IMR-90 (cell line): Measurements from ENCODE around the gene CFDP1. TPM values are rescaled to one million over a fixed set of nuclear protein-coding genes. Genes with fewer than 3 reads are reported as not detected.

Experiments
- ATAC-seq: fragments of 200-7000 bp; cut with Tn5 transposase; 2 replicates; pipeline ENCODE4 v1.9.1; 2020; ENCODE audit warnings: low read depth, mild to moderate bottlenecking, moderate library complexity
- BruUV-seq: library from RNA; stranded (reverse); fragments of 400-500 nt; replicated peaks from 2 replicates; lab custom pipeline; 2021; lab: Mats Ljungman, UMichigan
- CTCF ChIA-PET: fragments of 300-600 bp; formaldehyde crosslinking; extraction: SDS; loops from one replicate; lab custom pipeline; 2021; ENCODE audit warnings: antibody characterized with exemption; lab: Yijun Ruan, JAX
- POLR2A ChIA-PET: fragments of 300-600 bp; sonication (Branson Sonifier 250); formaldehyde crosslinking; loops from one replicate; lab custom pipeline; 2022; ENCODE audit warnings: antibody characterized with exemption; ENCODE audit not compliant: unreplicated experiment; lab: Charles Lee
- DNase-seq: peaks from one replicate; pipeline ENCODE4 v3.0.0; 2013
- H2AFZ ChIP-seq: replicated peaks from 2 replicates; pipeline ENCODE3; 2013; ENCODE audit warnings: low read length, mild to moderate bottlenecking; ENCODE audit not compliant: poor library complexity
- H2AK5ac ChIP-seq: 2 replicates; pipeline ENCODE4 v1.6.1; 2013; ENCODE audit warnings: low read depth, low read length, inconsistent platforms
- H2AK9ac ChIP-seq: replicated peaks from 2 replicates; pipeline ENCODE3; 2013; ENCODE audit warnings: mild to moderate bottlenecking, low read depth, low read length, moderate library complexity; ENCODE audit not compliant: poor library complexity
- H2BK120ac ChIP-seq: 2 replicates; pipeline ENCODE4 v1.6.1; 2013; ENCODE audit warnings: low read depth, low read length, inconsistent platforms
- H2BK15ac ChIP-seq: 3 replicates; pipeline ENCODE4 v1.6.1; 2013; ENCODE audit warnings: low read depth, low read length, inconsistent platforms
- H2BK20ac ChIP-seq: 2 replicates; pipeline ENCODE4 v1.6.1; 2013; ENCODE audit warnings: low read depth, mild to moderate bottlenecking, inconsistent platforms, low read length, moderate library complexity
- H2BK5ac ChIP-seq: 2 replicates; pipeline ENCODE4 v1.6.1; 2013; ENCODE audit warnings: mild to moderate bottlenecking, low read depth, low read length, inconsistent platforms; ENCODE audit not compliant: poor library complexity, severe bottlenecking
- H3K14ac ChIP-seq: replicated peaks from 2 replicates; pipeline ENCODE4 v1.6.1; 2013; ENCODE audit warnings: low read depth, low read length, inconsistent platforms
- H3K18ac ChIP-seq: 2 replicates; pipeline ENCODE4 v1.6.1; 2013; ENCODE audit warnings: low read depth, low read length, control low read depth
- H3K23ac ChIP-seq: 2 replicates; pipeline ENCODE4 v1.6.1; 2013; ENCODE audit warnings: low read depth, low read length, inconsistent platforms
- H3K27ac ChIP-seq: 2 replicates; pipeline ENCODE4 v1.5.1; 2013; ENCODE audit warnings: mild to moderate bottlenecking, control low read depth, low read length; ENCODE audit not compliant: insufficient read depth
- H3K27me3 ChIP-seq: 2 replicates; pipeline ENCODE4 v1.6.1; 2013; ENCODE audit warnings: low read length; ENCODE audit not compliant: control insufficient read depth, insufficient read depth
- H3K36me3 ChIP-seq: 2 replicates; pipeline ENCODE4 v1.6.1; 2013; ENCODE audit warnings: low read length, mixed read lengths; ENCODE audit not compliant: control insufficient read depth, insufficient read depth
- H3K4ac ChIP-seq: 2 replicates; pipeline ENCODE4 v1.6.1; 2013; ENCODE audit warnings: low read depth, low read length, inconsistent platforms
- H3K4me1 ChIP-seq: 2 replicates; pipeline ENCODE4 v1.6.1; 2013; ENCODE audit warnings: low read length, mixed read lengths; ENCODE audit not compliant: control insufficient read depth, insufficient read depth
- H3K4me2 ChIP-seq: 2 replicates; pipeline ENCODE4 v1.6.1; 2013; ENCODE audit warnings: low read depth, mild to moderate bottlenecking, control low read depth, low read length, moderate library complexity
- H3K4me3 ChIP-seq: 2 replicates; pipeline ENCODE4 v1.5.1; 2013; ENCODE audit warnings: low read depth, mild to moderate bottlenecking, control low read depth, low read length, moderate library complexity; ENCODE audit not compliant: insufficient read depth
- H3K56ac ChIP-seq: 2 replicates; pipeline ENCODE4 v1.6.1; 2013; ENCODE audit warnings: low read length, inconsistent platforms; ENCODE audit not compliant: insufficient read depth; ENCODE audit errors: extremely low read depth
- H3K79me1 ChIP-seq, 2 experiments: 2 replicates each; pipeline ENCODE4 v1.6.1; 2013; ENCODE audit warnings: low read length in 2 of 2, inconsistent platforms in 1 of 2, low read depth in 1 of 2
- H3K9ac ChIP-seq: 2 replicates; pipeline ENCODE4 v1.6.1; 2013; ENCODE audit warnings: low read depth, low read length, control low read depth
- H3K9me1 ChIP-seq: 2 replicates; pipeline ENCODE4 v1.6.1; 2013; ENCODE audit warnings: low read length, inconsistent platforms; ENCODE audit not compliant: insufficient read depth
- H3K9me3 ChIP-seq: 2 replicates; pipeline ENCODE4 v1.6.1; 2013; ENCODE audit warnings: low read length; ENCODE audit not compliant: control insufficient read depth, insufficient read depth
- H4K20me1 ChIP-seq: 2 replicates; pipeline ENCODE4 v1.6.1; 2013; ENCODE audit warnings: low read length, inconsistent platforms; ENCODE audit not compliant: insufficient read depth
- H4K5ac ChIP-seq: 2 replicates; pipeline ENCODE4 v1.6.1; 2013; ENCODE audit warnings: mild to moderate bottlenecking, low read depth, low read length, control low read depth
- H4K8ac ChIP-seq, 2 experiments: 2 replicates each; pipeline ENCODE4 v1.6.1; 2013; ENCODE audit warnings: low read depth in 2 of 2, low read length in 2 of 2, control low read depth in 1 of 2, inconsistent platforms in 1 of 2
- H4K91ac ChIP-seq: 2 replicates; pipeline ENCODE4 v1.6.1; 2013; ENCODE audit warnings: low read depth, low read length, inconsistent platforms; ENCODE audit not compliant: insufficient read depth
- BHLHE40 ChIP-seq: fragments of 150-350 bp; IDR thresholded peaks from 2 replicates; pipeline ENCODE4 v1.6.1; 2016; ENCODE audit warnings: mild to moderate bottlenecking, low read depth, low read length
- CEBPB ChIP-seq: IDR thresholded peaks from 2 replicates; pipeline ENCODE4 v1.6.1; 2012; ENCODE audit warnings: low read depth, low read length, improper control_type of control experiment
- CHD1 ChIP-seq: IDR thresholded peaks from 2 replicates; pipeline ENCODE4 v1.6.1; 2012; ENCODE audit warnings: low read depth, low read length, improper control_type of control experiment
- CTCF ChIP-seq: conservative IDR thresholded peaks from 2 replicates; pipeline ENCODE4 v1.5.1; 2012; ENCODE audit warnings: mild to moderate bottlenecking, low read depth, low read length, improper control_type of control experiment
- ELK1 ChIP-seq: fragments of 150-350 bp; IDR thresholded peaks from 2 replicates; pipeline ENCODE4 v1.6.1; 2016; ENCODE audit warnings: low read depth, mild to moderate bottlenecking, low read length, moderate library complexity, borderline replicate concordance
- MAFK ChIP-seq: IDR thresholded peaks from 2 replicates; pipeline ENCODE4 v1.6.1; 2012; ENCODE audit warnings: low read depth, low read length, improper control_type of control experiment
- MAZ ChIP-seq: IDR thresholded peaks from 2 replicates; pipeline ENCODE4 v1.6.1; 2012; ENCODE audit warnings: low read depth, mild to moderate bottlenecking, low read length, improper control_type of control experiment, moderate library complexity, borderline replicate concordance
- MXI1 ChIP-seq: IDR thresholded peaks from 2 replicates; pipeline ENCODE4 v1.6.1; 2012; ENCODE audit warnings: low read depth, mild to moderate bottlenecking, low read length, moderate library complexity, borderline replicate concordance
- NFE2L2 ChIP-seq: fragments of 150-350 bp; IDR thresholded peaks from 2 replicates; pipeline ENCODE4 v1.6.1; 2016; ENCODE audit warnings: low read depth, mild to moderate bottlenecking, low read length
- POLR2A ChIP-seq: IDR thresholded peaks from 2 replicates; pipeline ENCODE4 v1.6.1; 2012; ENCODE audit warnings: mild to moderate bottlenecking, low read depth, low read length
- RCOR1 ChIP-seq: IDR thresholded peaks from 2 replicates; pipeline ENCODE4 v1.6.1; 2012; ENCODE audit warnings: mild to moderate bottlenecking, low read length, improper control_type of control experiment; ENCODE audit not compliant: insufficient replicate concordance
- RFX5 ChIP-seq: IDR thresholded peaks from 2 replicates; pipeline ENCODE4 v1.8.0; 2012; ENCODE audit warnings: low read depth, mild to moderate bottlenecking, low read length, moderate library complexity
- SMC3 ChIP-seq: fragments of 150-350 bp; IDR thresholded peaks from 2 replicates; pipeline ENCODE4 v1.6.1; 2016; ENCODE audit warnings: low read depth, mild to moderate bottlenecking, antibody characterized with exemption, low read length, moderate library complexity
- WGBS, 2 experiments: methylation state at CpG; one replicate each; pipeline versions ENCODE4 v1.1.5 to v1.1.7; 2013; ENCODE audit warnings: missing lambda C conversion rate in 2 of 2; ENCODE audit not compliant: insufficient read length in 1 of 2; ENCODE audit errors: extremely low coverage in 2 of 2; 5-methylcytosine and 5-hydroxymethylcytosine counted together
- dilution Hi-C: fragments of 300-500 bp; cut with HindIII; formaldehyde crosslinking; loops from one replicate; pipeline ENCODE4 v1.14.3; 2018; ENCODE audit warnings: low sequenced_read_pairs; ENCODE audit not compliant: unreplicated experiment
- in situ Hi-C: fragments of 300-500 bp; cut with MboI; formaldehyde crosslinking; loops from 3 replicates; pipeline ENCODE4 v1.14.3; 2019; ENCODE audit warnings: low sequenced_read_pairs, inconsistent platforms, mixed read lengths
- intact Hi-C: fragments of 100-400 bp; cut with micrococcal nuclease; formaldehyde crosslinking; loops from 2 replicates; pipeline ENCODE4 v1.10.0; 2022
- polyA plus RNA-seq, 3 experiments: library from polyadenylated mRNA; depleted of rRNA; stranded (reverse); fragments of >200 nt; gene quantifications; 2 replicates each; pipeline ENCODE4 v1.2.3, GENCODE V29; 2012; ENCODE audit warnings: low replicate concordance in 1 of 3
- total RNA-seq: library from RNA; depleted of rRNA; stranded (reverse); fragments of >200 nt; gene quantifications from 2 replicates; pipeline ENCODE4 v1.2.3, GENCODE V29; 2012
- TF ChIP-seq, protein P1 (sequence below): fragments of 150-350 bp; IDR thresholded peaks from 2 replicates; pipeline ENCODE4 v1.6.1; 2017; ENCODE audit warnings: mild to moderate bottlenecking, antibody characterized with exemption, low read length, low read depth

CFDP1 gene
- total and polyA plus RNA-seq, 2 of the 4 experiments (the other 2 are of a cell fraction): 15.6 to 38.7 TPM

DNA sequence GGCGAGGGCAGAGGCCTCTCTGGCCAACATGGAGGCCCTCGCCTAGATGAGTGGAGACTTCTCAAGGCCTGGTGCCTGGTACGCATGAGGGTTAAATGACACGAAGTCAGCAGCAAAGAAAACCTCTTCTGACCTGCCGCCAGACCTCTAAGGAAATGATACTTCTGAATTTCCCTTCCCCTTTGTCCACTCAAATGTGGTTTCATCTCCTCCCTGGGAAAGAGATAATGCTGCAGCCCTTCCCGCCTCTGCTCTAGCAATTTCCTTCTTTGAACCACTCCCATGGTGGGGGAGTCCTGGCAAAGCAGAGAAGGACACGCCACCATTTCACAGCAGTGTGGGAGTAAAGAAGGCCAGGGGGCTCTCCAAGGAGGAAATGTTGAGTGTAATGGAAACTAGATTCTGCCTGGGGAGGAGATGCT is 116.2 kb downstream of the CFDP1 start:
- peaks cover 7% of the 10 kb centered on the region for H3K9me1 ChIP-seq
- H3K23ac ChIP-seq: 0 out of 2 replicates have a peak overlapping the region, but pooled peaks have one; percentile 19
- H4K20me1 ChIP-seq: no peaks in the 10 kb centered on the region
- peak overlapping the region; percentile 43; the same call in 1 of the 2 replicates for H4K5ac ChIP-seq
- peak overlapping the region; percentile 20; the same call in 1 of the 3 replicates for H2BK15ac ChIP-seq
- no peak overlapping the region for H3K4me3 ChIP-seq
- WGBS, 2 experiments: 94% methylated on average over 3 of the region's 7 CpGs; no CpG with 5 or more reads in 1 of the 2 experiments
- peak overlapping the region in 1 of 2 experiments; percentile 52; a peak in 1 of 4 replicates for H4K8ac ChIP-seq
- peaks cover 14% of the 10 kb centered on the region for H3K4me1 ChIP-seq
- H3K18ac ChIP-seq: no peak overlapping the region
- H2AFZ ChIP-seq: no peak overlapping the region
- H3K56ac ChIP-seq: no peak overlapping the region
- H3K79me1 ChIP-seq: peaks cover 5 to 35% of the 10 kb centered on the region in 2 experiments
- H3K4me2 ChIP-seq: no peak overlapping the region
- peak overlapping the region; percentile 19; the same call in 1 of the 2 replicates for H4K91ac ChIP-seq
- H3K14ac ChIP-seq: peak overlapping the region; percentile 61; the same call in 1 of the 2 replicates
- peak overlapping the region; percentile 19 for H2BK5ac ChIP-seq
- peak overlapping the region; percentile 44; the same call in 1 of the 2 replicates for H2BK120ac ChIP-seq
- BruUV-seq: no TSS peak
- peak overlapping the region; percentile 63 for H3K4ac ChIP-seq
- in situ Hi-C loops (no loop called here), intact Hi-C loops (no loop called here), dilution Hi-C loops (no loop called here)
- H3K9ac ChIP-seq: no peak overlapping the region
- ChIA-PET POLR2A (no interaction called here), CTCF (interaction anchor here (0.6 kb wide), 2 partner anchors 12 to 1709 kb away, joined by 3 read pairs; no protein-coding TSS in a partner anchor)
- ATAC-seq: no peak
- DNase-seq: no peak
- H3K36me3 ChIP-seq: peaks cover 3% of the 10 kb centered on the region
- H3K27me3 ChIP-seq: no peaks in the 10 kb centered on the region
- peak overlapping the region; percentile 15 for H2AK9ac ChIP-seq
- H3K27ac ChIP-seq: no peak overlapping the region
- TF ChIP-seq MAZ (no peak), POLR2A (no peak), CHD1 (no peak), RCOR1 (no peak), RFX5 (no peak), CEBPB (no peak), SMC3 (no peak), MAFK (no peak), MXI1 (no peak), CTCF (no peak), BHLHE40 (no peak), ELK1 (no peak), NFE2L2 (no peak)
- TF ChIP-seq, protein P1, sequence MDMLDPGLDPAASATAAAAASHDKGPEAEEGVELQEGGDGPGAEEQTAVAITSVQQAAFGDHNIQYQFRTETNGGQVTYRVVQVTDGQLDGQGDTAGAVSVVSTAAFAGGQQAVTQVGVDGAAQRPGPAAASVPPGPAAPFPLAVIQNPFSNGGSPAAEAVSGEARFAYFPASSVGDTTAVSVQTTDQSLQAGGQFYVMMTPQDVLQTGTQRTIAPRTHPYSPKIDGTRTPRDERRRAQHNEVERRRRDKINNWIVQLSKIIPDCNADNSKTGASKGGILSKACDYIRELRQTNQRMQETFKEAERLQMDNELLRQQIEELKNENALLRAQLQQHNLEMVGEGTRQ: no peak
- H2BK20ac ChIP-seq: peak overlapping the region; percentile 52; the same call in 1 of the 2 replicates
- H2AK5ac ChIP-seq: peak overlapping the region; percentile 93
- no peaks in the 10 kb centered on the region for H3K9me3 ChIP-seq
